IPS-18c (cell line): Measurements from ENCODE around the gene RANBP3.

Experiments
- H3K4me3 ChIP-seq: 2 replicates; pipeline ENCODE4 v1.7.0; 2013; ENCODE audit warnings: low read depth, mild to moderate bottlenecking, low read length, moderate library complexity; ENCODE audit not compliant: insufficient read depth
- H3K9me3 ChIP-seq: one replicate; pipeline ENCODE4 v1.6.1; 2013; ENCODE audit warnings: mild to moderate bottlenecking, low read length, moderate library complexity; ENCODE audit not compliant: control insufficient read depth, insufficient read depth

The RANBP3 gene

GRCh38 chr19:5948752-5949564 is 29.0 kb downstream of the RANBP3 start:
- H3K4me3 ChIP-seq: no peak overlapping the region; the same call in 1 of the 2 replicates
- peaks cover 3% of the 10 kb centered on the region for H3K9me3 ChIP-seq

GRCh38 chr19:5947435-5947834 is 30.5 kb downstream of the RANBP3 start:
- peaks cover 3% of the 10 kb centered on the region for H3K9me3 ChIP-seq
- H3K4me3 ChIP-seq: no peak overlapping the region

GRCh38 chr19:5943623-5944022 is 34.3 kb downstream of the RANBP3 start:
- no peak overlapping the region for H3K4me3 ChIP-seq
- peaks cover 3% of the 10 kb centered on the region for H3K9me3 ChIP-seq

GRCh38 chr19:5943045-5943444 is 34.9 kb downstream of the RANBP3 start:
- Histone ChIP-seq H3K4me3 (no peak overlapping the region), H3K9me3 (peaks cover 3% of the 10 kb centered on the region)

GRCh38 chr19:5941673-5942072 is 36.3 kb downstream of the RANBP3 start:
- Histone ChIP-seq H3K4me3 (no peak overlapping the region), H3K9me3 (peaks cover 3% of the 10 kb centered on the region)

GRCh38 chr19:5940260-5941208 is 37.4 kb downstream of the RANBP3 start:
- peaks cover 3% of the 10 kb centered on the region for H3K9me3 ChIP-seq

GRCh38 chr19:5937550-5937949 is 40.4 kb downstream of the RANBP3 start:
- Histone ChIP-seq H3K4me3 (no peak overlapping the region), H3K9me3 (no peaks in the 10 kb centered on the region)

More at GRCh38 chr19:5940260-5941208, 37.4 kb downstream of the RANBP3 start:
- H3K4me3 ChIP-seq: no peak overlapping the region

GRCh38 chr19:5936292-5936592 is 41.7 kb downstream of the RANBP3 start:
- Histone ChIP-seq H3K4me3 (no peak overlapping the region), H3K9me3 (no peaks in the 10 kb centered on the region)

GRCh38 chr19:5935473-5936291 is 42.3 kb downstream of the RANBP3 start:
- no peak overlapping the region for H3K4me3 ChIP-seq

GRCh38 chr19:5934774-5935472 is 43.0 kb downstream of the RANBP3 start:
- no peak overlapping the region for H3K4me3 ChIP-seq
- H3K9me3 ChIP-seq: no peaks in the 10 kb centered on the region

More at GRCh38 chr19:5935473-5936291, 42.3 kb downstream of the RANBP3 start:
- H3K9me3 ChIP-seq: no peaks in the 10 kb centered on the region

GRCh38 chr19:5934069-5934401 is 43.9 kb downstream of the RANBP3 start:
- Histone ChIP-seq H3K9me3 (no peaks in the 10 kb centered on the region), H3K4me3 (no peak overlapping the region)

- Histone ChIP-seq H3K9me3 (no peaks in the 10 kb centered on the region), H3K4me3 (no peak overlapping the region)
Observed at GRCh38 chr19:5933391-5934068, 44.4 kb downstream of the RANBP3 start.

- H3K9me3 ChIP-seq: no peaks in the 10 kb centered on the region
- H3K4me3 ChIP-seq: no peak overlapping the region
Observed at GRCh38 chr19:5932609-5933262, 45.2 kb downstream of the RANBP3 start.

- no peaks in the 10 kb centered on the region for H3K9me3 ChIP-seq
- no peak overlapping the region for H3K4me3 ChIP-seq
Observed at GRCh38 chr19:5932146-5932545, 45.8 kb downstream of the RANBP3 start.

GRCh38 chr19:5931251-5931650 is 46.7 kb downstream of the RANBP3 start:
- Histone ChIP-seq H3K9me3 (no peaks in the 10 kb centered on the region), H3K4me3 (no peak overlapping the region)

- Histone ChIP-seq H3K4me3 (no peak overlapping the region), H3K9me3 (no peaks in the 10 kb centered on the region)
Observed at GRCh38 chr19:5929625-5930024, 48.3 kb downstream of the RANBP3 start.
